ENCODE results near the gene ARHGEF19. TPM values are rescaled to one million over a fixed set of nuclear protein-coding genes. Genes with fewer than 3 reads are reported as not detected.

ARHGEF19 gene
- total and polyA plus RNA-seq, 2 of the 13 experiments (the other 11 are each of a cell fraction or from before 2014, with no cell fraction given), result 1.7 to 1.8 TPM

GRCh38 chr1:16175610-16176553 is 36.6 kb downstream of the ARHGEF19 start (continued):
- TF ChIP-seq HNRNPL (IDR thresholded peaks at IDR 0.05; ENCODE audit: low read depth, low read length), result 0 out of 2 replicates have a peak, but pooled peaks have one; percentile 35
- TF ChIP-seq SRSF9 (IDR thresholded peaks at IDR 0.05; ENCODE audit: borderline replicate concordance, insufficient read depth, low read depth, low read length, poor library complexity, severe bottlenecking), result no peak
- no peak for TF ChIP-seq BRF2 (CRISPR knock-in tag; IDR thresholded peaks at IDR 0.05)
- no peak for TF ChIP-seq REL (CRISPR knock-in tag; conservative IDR thresholded peaks at IDR 0.05)
- no peak for TF ChIP-seq ZSCAN31 (CRISPR knock-in tag; IDR thresholded peaks at IDR 0.05; ENCODE audit: low read depth)
- no peak for TF ChIP-seq MBD4 (IDR thresholded peaks at IDR 0.05; ENCODE audit: borderline replicate concordance, low read length)
- no peak for TF ChIP-seq KLF11 (CRISPR knock-in tag; IDR thresholded peaks at IDR 0.05)
- peak; percentile 47; the same call in 1 of the 2 replicates for TF ChIP-seq YEATS4 (CRISPR knock-in tag; IDR thresholded peaks at IDR 0.05; ENCODE audit: borderline replicate concordance)
- no peak for TF ChIP-seq TOPORS (CRISPR knock-in tag; IDR thresholded peaks at IDR 0.05)
- no peak for TF ChIP-seq ZNF549 (CRISPR knock-in tag; IDR thresholded peaks at IDR 0.05)
- no peak for TF ChIP-seq SATB2 (CRISPR knock-in tag; IDR thresholded peaks at IDR 0.05)
- no peak for TF ChIP-seq CHD2 (IDR thresholded peaks at IDR 0.05; ENCODE audit: low read depth, low read length)
- TF ChIP-seq ZNF768 (CRISPR knock-in tag; IDR thresholded peaks at IDR 0.05), result 0 out of 2 replicates have a peak, but pooled peaks have one; percentile 26
- TF ChIP-seq ZNF256 (CRISPR knock-in tag; conservative IDR thresholded peaks at IDR 0.05), result no peak
- TF ChIP-seq RARA (CRISPR knock-in tag; IDR thresholded peaks at IDR 0.05), result no peak
- no peak; the same call in 1 of the 2 replicates for TF ChIP-seq CREBL2 (CRISPR knock-in tag; IDR thresholded peaks at IDR 0.05; ENCODE audit: borderline replicate concordance)
- TF ChIP-seq ZNF773 (CRISPR knock-in tag; IDR thresholded peaks at IDR 0.05; ENCODE audit: borderline replicate concordance), result 0 out of 2 replicates have a peak, but pooled peaks have one; percentile 48
- no peak for TF ChIP-seq ZBTB25 (CRISPR knock-in tag; IDR thresholded peaks at IDR 0.05)
- 0 out of 2 replicates have a peak, but pooled peaks have one; percentile 30 for TF ChIP-seq ZMAT3 (CRISPR knock-in tag; conservative IDR thresholded peaks at IDR 0.05)
- no peak for TF ChIP-seq ZNF605 (CRISPR knock-in tag; IDR thresholded peaks at IDR 0.05)
- TF ChIP-seq PRDM4 (CRISPR knock-in tag; IDR thresholded peaks at IDR 0.05; ENCODE audit: borderline replicate concordance), result no peak
- TF ChIP-seq THAP7 (CRISPR knock-in tag; IDR thresholded peaks at IDR 0.05), result no peak
- peak; percentile 22 for TF ChIP-seq TEAD3 (CRISPR knock-in tag; optimal IDR thresholded peaks at IDR 0.05; ENCODE audit: borderline replicate concordance)
- TF ChIP-seq ZBTB7A (CRISPR knock-in tag; IDR thresholded peaks at IDR 0.05), result no peak
- no peak for TF ChIP-seq ONECUT2 (CRISPR knock-in tag; IDR thresholded peaks at IDR 0.05)

All from HepG2 (cell line).